ENCODE data around the gene ELL2. TPM values are rescaled to one million over a fixed set of nuclear protein-coding genes. Genes with fewer than 3 reads are reported as not detected.

Gene ELL2
- total and polyA plus RNA-seq, 2 experiments from 2014 or later, result 18.7 to 41.8 TPM

DNA sequence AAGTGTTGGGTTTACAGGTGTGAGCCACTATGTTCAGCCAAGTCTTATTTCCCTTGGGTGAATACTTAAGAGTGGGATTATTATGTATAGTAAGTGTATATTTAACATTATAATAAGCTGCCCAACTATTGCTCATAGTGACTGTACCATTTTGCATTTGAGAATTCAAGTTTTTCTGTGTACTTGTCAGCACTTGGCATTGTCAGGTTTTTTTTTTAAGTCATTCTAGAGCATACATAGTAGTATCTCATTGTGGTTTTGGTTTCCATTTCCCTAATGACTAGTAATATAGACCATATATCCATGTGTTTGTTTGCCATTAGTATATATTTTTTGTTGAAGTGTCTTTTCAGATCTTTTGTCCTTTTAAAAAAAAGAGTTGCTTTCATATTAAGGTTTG, 10.5 kb upstream of the ELL2 start:
- H3K27ac ChIP-seq, result no peak overlapping the region
- TF ChIP-seq, protein P1, sequence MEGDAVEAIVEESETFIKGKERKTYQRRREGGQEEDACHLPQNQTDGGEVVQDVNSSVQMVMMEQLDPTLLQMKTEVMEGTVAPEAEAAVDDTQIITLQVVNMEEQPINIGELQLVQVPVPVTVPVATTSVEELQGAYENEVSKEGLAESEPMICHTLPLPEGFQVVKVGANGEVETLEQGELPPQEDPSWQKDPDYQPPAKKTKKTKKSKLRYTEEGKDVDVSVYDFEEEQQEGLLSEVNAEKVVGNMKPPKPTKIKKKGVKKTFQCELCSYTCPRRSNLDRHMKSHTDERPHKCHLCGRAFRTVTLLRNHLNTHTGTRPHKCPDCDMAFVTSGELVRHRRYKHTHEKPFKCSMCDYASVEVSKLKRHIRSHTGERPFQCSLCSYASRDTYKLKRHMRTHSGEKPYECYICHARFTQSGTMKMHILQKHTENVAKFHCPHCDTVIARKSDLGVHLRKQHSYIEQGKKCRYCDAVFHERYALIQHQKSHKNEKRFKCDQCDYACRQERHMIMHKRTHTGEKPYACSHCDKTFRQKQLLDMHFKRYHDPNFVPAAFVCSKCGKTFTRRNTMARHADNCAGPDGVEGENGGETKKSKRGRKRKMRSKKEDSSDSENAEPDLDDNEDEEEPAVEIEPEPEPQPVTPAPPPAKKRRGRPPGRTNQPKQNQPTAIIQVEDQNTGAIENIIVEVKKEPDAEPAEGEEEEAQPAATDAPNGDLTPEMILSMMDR (IDR thresholded peaks at IDR 0.05; ENCODE audit: low read depth, low read length), result no peak
- H3K4me3 ChIP-seq, result no peak overlapping the region
- no peaks in the 10 kb centered on the region for H3K4me1 ChIP-seq (ENCODE audit: low read depth)
- H3K27me3 ChIP-seq, result no peaks in the 10 kb centered on the region
- DNase-seq (ENCODE audit: low read depth in 1 of 2, low spot score in 1 of 2), result no peak
- H3K9me3 ChIP-seq (ENCODE audit: low read depth), result no peaks in the 10 kb centered on the region
- H3K36me3 ChIP-seq, result no peaks in the 10 kb centered on the region

DNA sequence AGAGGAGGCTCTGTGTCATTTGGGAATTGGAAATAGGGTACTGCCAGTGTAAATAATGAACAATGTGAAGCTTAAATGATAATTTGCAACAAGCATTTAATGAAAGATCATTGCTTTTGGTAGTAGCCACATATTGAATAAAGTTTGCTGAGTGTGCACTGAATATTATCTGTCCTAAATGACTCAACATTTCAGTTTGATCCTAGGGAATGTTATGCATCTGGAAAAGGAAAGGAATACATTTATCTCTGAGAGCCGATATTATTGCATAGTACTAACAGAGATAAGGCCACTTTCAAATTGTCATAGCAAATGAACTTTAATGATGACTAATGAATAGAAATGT, 8.7 kb upstream of the ELL2 start:
- DNase-seq (ENCODE audit: low read depth in 1 of 2, low spot score in 1 of 2), result no peak
- Histone ChIP-seq H3K27ac (no peak overlapping the region), H3K27me3 (no peaks in the 10 kb centered on the region), H3K4me1 (ENCODE audit: low read depth) (no peaks in the 10 kb centered on the region), H3K4me3 (no peak overlapping the region), H3K9me3 (ENCODE audit: low read depth) (no peaks in the 10 kb centered on the region), H3K36me3 (no peaks in the 10 kb centered on the region)
- TF ChIP-seq, protein P1 (IDR thresholded peaks at IDR 0.05; ENCODE audit: low read depth, low read length), result no peak

DNA sequence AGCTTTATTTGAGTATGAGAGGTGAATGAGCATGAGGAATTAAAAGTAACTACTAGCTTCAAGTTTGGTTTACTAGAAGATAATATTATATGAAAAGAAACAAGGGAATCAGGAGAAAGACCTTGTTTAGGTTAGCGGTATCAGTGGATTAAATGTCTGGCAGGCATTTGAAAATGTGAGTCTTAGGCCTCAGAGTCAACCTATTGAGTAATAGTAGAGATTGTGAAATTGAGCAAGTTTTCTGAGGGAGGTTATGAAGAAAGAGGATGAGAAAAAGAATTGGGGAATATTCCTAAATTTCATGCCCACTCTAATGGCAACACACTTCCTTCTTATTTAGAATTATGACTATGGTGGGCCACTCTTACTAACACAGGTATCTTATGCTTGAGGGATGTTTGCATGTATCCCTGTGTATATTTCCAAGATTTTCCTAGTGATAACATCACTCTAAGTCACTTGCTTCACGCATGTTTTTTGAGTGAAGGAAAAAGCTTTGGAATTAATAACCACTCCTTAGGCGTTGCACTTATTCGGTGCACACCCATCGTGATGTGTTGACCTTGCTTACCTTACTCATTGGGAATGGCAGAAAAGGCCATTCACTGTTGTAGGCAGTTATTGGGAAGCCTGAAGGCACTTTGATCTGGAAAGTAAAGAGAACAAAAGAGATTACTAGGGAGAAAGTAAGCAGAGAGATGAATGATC, 8.2 kb upstream of the ELL2 start:
- no peaks in the 10 kb centered on the region for H3K36me3 ChIP-seq
- no peaks in the 10 kb centered on the region for H3K27me3 ChIP-seq
- no peak overlapping the region for H3K4me3 ChIP-seq
- no peaks in the 10 kb centered on the region for H3K9me3 ChIP-seq (ENCODE audit: low read depth)
- no peaks in the 10 kb centered on the region for H3K4me1 ChIP-seq (ENCODE audit: low read depth)
- no peak overlapping the region for H3K27ac ChIP-seq
- TF ChIP-seq, protein P1 (IDR thresholded peaks at IDR 0.05; ENCODE audit: low read depth, low read length), result no peak
- DNase-seq (ENCODE audit: low read depth in 1 of 2, low spot score in 1 of 2), result peak in 1 of 2 donors; percentile 87

DNA sequence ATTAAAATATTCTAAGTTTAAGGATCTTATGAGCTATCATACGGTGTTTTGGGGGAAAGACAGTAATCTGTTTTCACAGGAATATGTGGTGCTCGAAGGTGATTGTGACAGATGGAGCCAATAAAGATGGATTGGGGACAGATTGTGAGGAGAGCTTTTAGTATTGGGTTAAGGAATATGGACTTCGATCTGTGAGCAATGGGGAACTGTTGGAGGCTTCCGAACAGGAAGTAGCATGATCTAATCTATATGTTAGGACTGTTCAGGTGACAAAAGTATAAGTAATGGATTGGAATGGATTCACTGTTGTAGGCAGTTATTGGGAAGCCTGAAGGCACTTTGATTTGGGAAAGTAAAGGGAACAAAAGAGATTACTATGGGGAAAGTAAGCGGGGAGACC, 7.4 kb upstream of the ELL2 start:
- no peak overlapping the region for H3K27ac ChIP-seq
- H3K9me3 ChIP-seq (ENCODE audit: low read depth), result no peaks in the 10 kb centered on the region
- no peaks in the 10 kb centered on the region for H3K27me3 ChIP-seq
- DNase-seq (ENCODE audit: low read depth in 1 of 2, low spot score in 1 of 2), result no peak
- H3K4me1 ChIP-seq (ENCODE audit: low read depth), result no peaks in the 10 kb centered on the region
- TF ChIP-seq, protein P1 (IDR thresholded peaks at IDR 0.05; ENCODE audit: low read depth, low read length), result no peak
- no peaks in the 10 kb centered on the region for H3K36me3 ChIP-seq
- no peak overlapping the region for H3K4me3 ChIP-seq

DNA sequence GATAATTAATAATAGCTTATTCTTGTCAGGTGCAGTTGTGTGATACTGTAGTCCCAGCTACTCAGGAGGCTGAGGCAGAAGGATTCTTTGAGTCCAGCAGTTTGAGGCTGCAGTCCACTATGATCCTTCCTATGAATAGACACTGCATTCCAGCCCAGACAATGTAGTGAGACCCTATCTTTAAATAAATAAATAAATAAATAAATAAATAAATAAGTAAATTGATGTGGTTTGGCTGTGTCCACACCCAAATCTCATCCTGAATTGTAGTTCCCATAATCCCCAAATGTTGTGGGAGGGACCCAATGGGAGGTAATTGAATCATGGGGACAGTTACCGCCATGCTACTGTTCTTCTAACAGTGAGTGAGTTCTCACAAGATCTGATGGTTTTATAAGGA, 5.6 kb upstream of the ELL2 start:
- TF ChIP-seq, protein P1 (IDR thresholded peaks at IDR 0.05; ENCODE audit: low read depth, low read length), result no peak
- no peak overlapping the region for H3K27ac ChIP-seq
- H3K4me3 ChIP-seq, result no peak overlapping the region
- no peaks in the 10 kb centered on the region for H3K27me3 ChIP-seq
- no peaks in the 10 kb centered on the region for H3K36me3 ChIP-seq
- no peak for DNase-seq (ENCODE audit: low read depth in 1 of 2, low spot score in 1 of 2)
- peaks cover 5% of the 10 kb centered on the region for H3K4me1 ChIP-seq (ENCODE audit: low read depth)
- H3K9me3 ChIP-seq (ENCODE audit: low read depth), result no peaks in the 10 kb centered on the region
